ENCODE data around the gene KLRC1. TPM values are rescaled to one million over a fixed set of nuclear protein-coding genes. Genes with fewer than 3 reads are reported as not detected.

Gene KLRC1
- total and polyA plus RNA-seq, 10 of the 15 experiments (the other 5 are each of a cell fraction or from before 2014, with no cell fraction given), result 0.04 to 0.60 (median 0.23) TPM; not detected in 1

DNA sequence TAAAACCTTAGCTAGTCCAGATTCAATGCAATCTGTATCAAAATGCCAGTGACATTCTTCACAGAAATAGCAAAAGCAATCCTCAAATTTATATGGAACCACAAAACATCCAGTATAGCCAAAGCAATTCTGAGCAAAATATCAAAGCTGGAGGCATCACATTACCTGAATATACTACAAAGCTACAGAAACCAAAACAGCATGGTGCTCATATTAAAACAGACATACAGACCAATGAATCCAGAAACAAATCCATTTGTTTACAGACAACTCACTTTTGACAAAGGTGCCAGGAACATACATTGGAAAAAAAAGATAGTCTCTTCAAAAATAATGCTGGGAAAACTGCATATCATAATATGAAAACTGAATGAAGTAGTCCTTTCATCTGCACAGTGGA lies 48.4 kb downstream of the KLRC1 start (continued):
- TF ChIP-seq POLR2AphosphoS2 (IDR thresholded peaks at IDR 0.05; ENCODE audit: low read depth, low read length), result no peak

GRCh38 chr12:10400829-10401228 lies 52.3 kb downstream of the KLRC1 start:
- H3K4me1 ChIP-seq (ENCODE audit: control insufficient read depth, insufficient read depth, low read length), result peaks cover under 1% of the 10 kb centered on the region; the same call in 1 of the 2 replicates
- H2AFZ ChIP-seq (ENCODE audit: control insufficient read depth, low read depth, low read length), result no peak overlapping the region
- DNase-seq (ENCODE audit: low read depth, low spot score), result no peak
- no TSS peak for BruUV-seq (replicated peaks)
- H3K36me3 ChIP-seq (ENCODE audit: control insufficient read depth in 2 of 2, insufficient read depth in 2 of 2, low read length in 1 of 2), result no peaks in the 10 kb centered on the region
- intact Hi-C loops (cut with micrococcal nuclease; ENCODE audit: unreplicated experiment), result no loop called here
- no peak overlapping the region for H3K4me3 ChIP-seq
- no peaks in the 10 kb centered on the region for H3K79me2 ChIP-seq (ENCODE audit: control insufficient read depth, insufficient read depth, low read length)
- CTCF ChIA-PET, result interaction anchor here (1.3 to 1.8 kb wide), 2 partner anchors 10 to 16 kb away, joined by 3 to 8 read pairs; no protein-coding TSS in a partner anchor
- H3K4me2 ChIP-seq (ENCODE audit: control insufficient read depth, insufficient read depth), result no peak overlapping the region
- H4K20me1 ChIP-seq (ENCODE audit: control insufficient read depth, insufficient read depth), result no peaks in the 10 kb centered on the region
- POLR2A ChIA-PET, result interaction anchor here (1.1 kb wide), 1 partner anchor 10 kb away, joined by 3 read pairs; no protein-coding TSS in a partner anchor
- TF ChIP-seq ATF2 (IDR thresholded peaks at IDR 0.05; ENCODE audit: low read length) (no peak), ZBTB11 (CRISPR knock-in tag; IDR thresholded peaks at IDR 0.05) (no peak)
- FAIRE-seq, result no peak
- no peaks in the 10 kb centered on the region for H3K27me3 ChIP-seq (replicated peaks in 1 of 2; ENCODE audit: control insufficient read depth in 2 of 2, insufficient read depth in 2 of 2, low read length in 1 of 2)
- RAD21 ChIA-PET (ENCODE audit: unreplicated experiment), result interaction anchor here (1.2 kb wide), 2 partner anchors 8 to 36 kb away, joined by 3 to 4 read pairs; no protein-coding TSS in a partner anchor
- H3K9ac ChIP-seq (ENCODE audit: control insufficient read depth, insufficient read depth, low read length), result no peak overlapping the region
- SMC1A ChIA-PET (ENCODE audit: uncharacterized antibody, unreplicated experiment), result interaction anchor here (1.5 kb wide), 1 partner anchor 8 kb away, joined by 4 read pairs; no protein-coding TSS in a partner anchor
- H3K9me3 ChIP-seq (replicated peaks; ENCODE audit: control insufficient read depth, insufficient read depth, low read length), result no peaks in the 10 kb centered on the region; the same call in 2 of the 3 replicates
- H3K27ac ChIP-seq (ENCODE audit: control insufficient read depth, insufficient read depth), result no peak overlapping the region
- no peak for ATAC-seq
- in situ Hi-C loops (cut with MboI), result no loop called here
